ENCODE measurements around the gene OR10A4.

- TF ChIP-seq ZZZ3 (IDR thresholded peaks at IDR 0.05) = no peak
- TF ChIP-seq ZEB2 (IDR thresholded peaks at IDR 0.05) = no peak
Measured at GRCh38 chr11:6856871-6857270, 19.6 kb upstream of the OR10A4 start.
